ENCODE measurements around the gene HPCAL1.
"Not testable (repeated sequence)": the region's sequence is repeated elsewhere in the genome, so short reads cannot be mapped to it uniquely, and the experiment has no call there.

HPCAL1 gene

GRCh38 chr2:10438688-10439087 lies 136.0 kb downstream of the HPCAL1 start:
- H3K4me3 ChIP-seq (ENCODE audit: low read length) = no peak overlapping the region
- TF ChIP-seq ZNF274 (IDR thresholded peaks at IDR 0.05; ENCODE audit: low read depth, low read length) = no peak

- no peak overlapping the region for H3K4me3 ChIP-seq (ENCODE audit: low read length)
- TF ChIP-seq ZNF274 (IDR thresholded peaks at IDR 0.05; ENCODE audit: low read depth, low read length) = no peak
Measured at GRCh38 chr2:10439185-10439879, 136.6 kb downstream of the HPCAL1 start.

GRCh38 chr2:10439971-10440370 lies 137.3 kb downstream of the HPCAL1 start:
- no peak for TF ChIP-seq ZNF274 (IDR thresholded peaks at IDR 0.05; ENCODE audit: low read depth, low read length)
- no peak overlapping the region for H3K4me3 ChIP-seq (ENCODE audit: low read length)

GRCh38 chr2:10440736-10441135 lies 138.0 kb downstream of the HPCAL1 start:
- no peak for TF ChIP-seq ZNF274 (IDR thresholded peaks at IDR 0.05; ENCODE audit: low read depth, low read length)
- no peak overlapping the region for H3K4me3 ChIP-seq (ENCODE audit: low read length)

- no peak overlapping the region for H3K4me3 ChIP-seq (ENCODE audit: low read length)
- no peak for TF ChIP-seq ZNF274 (IDR thresholded peaks at IDR 0.05; ENCODE audit: low read depth, low read length)
Measured at GRCh38 chr2:10441948-10442347, 139.2 kb downstream of the HPCAL1 start.

DNA sequence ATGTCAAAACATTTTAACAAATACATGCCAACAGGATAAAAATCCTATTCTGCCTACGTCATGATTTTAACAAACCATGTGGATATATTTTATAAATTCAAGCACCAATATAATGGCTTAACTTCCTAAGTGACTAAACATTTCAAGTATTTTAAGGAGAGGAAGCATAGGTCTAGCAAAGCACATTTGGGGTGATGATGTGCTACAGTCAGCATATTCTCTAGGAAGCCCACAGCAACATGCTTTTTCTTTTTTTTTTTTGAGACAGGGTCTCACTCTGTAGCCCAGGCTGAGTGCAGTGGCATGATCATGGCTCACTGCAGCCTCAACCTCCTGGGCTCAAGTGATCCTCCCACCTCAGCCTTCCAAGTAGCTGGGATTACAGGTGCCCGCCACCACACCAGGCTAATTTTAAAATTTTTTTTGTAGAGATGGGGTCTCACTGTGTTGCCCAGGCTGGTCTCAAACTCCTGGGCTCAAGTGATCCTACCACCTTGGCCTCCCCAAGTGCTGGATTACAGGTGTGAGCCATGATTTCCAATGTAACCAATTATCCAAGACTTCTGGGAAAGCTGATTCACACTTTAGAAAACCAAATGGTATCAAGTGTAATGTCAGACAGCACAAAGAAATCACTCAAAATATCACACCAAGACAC lies 139.9 kb downstream of the HPCAL1 start:
- not testable (repeated sequence) for H3K4me3 ChIP-seq (ENCODE audit: low read length)

- H3K4me3 ChIP-seq (ENCODE audit: low read length) = peak overlapping the region; percentile 10; the same call in 1 of the 2 replicates
- TF ChIP-seq ZNF274 (IDR thresholded peaks at IDR 0.05; ENCODE audit: low read depth, low read length) = no peak
Measured at GRCh38 chr2:10444463-10444862, 141.8 kb downstream of the HPCAL1 start.

GRCh38 chr2:10446631-10447030 lies 143.9 kb downstream of the HPCAL1 start:
- H3K4me3 ChIP-seq (ENCODE audit: low read length) = peak overlapping the region; percentile 100

GRCh38 chr2:10447300-10447894 lies 144.7 kb downstream of the HPCAL1 start:
- TF ChIP-seq ZNF274 (IDR thresholded peaks at IDR 0.05; ENCODE audit: low read depth, low read length) = no peak
- peak overlapping the region; percentile 100 for H3K4me3 ChIP-seq (ENCODE audit: low read length)

More at GRCh38 chr2:10446631-10447030, 143.9 kb downstream of the HPCAL1 start:
- TF ChIP-seq ZNF274 (IDR thresholded peaks at IDR 0.05; ENCODE audit: low read depth, low read length) = no peak

- peak within 1 kb of the TSS; percentile 100 for H3K4me3 ChIP-seq (ENCODE audit: low read length)
- TF ChIP-seq ZNF274 (IDR thresholded peaks at IDR 0.05; ENCODE audit: low read depth, low read length) = no peak
Measured at GRCh38 chr2:10447895-10448575, 145.3 kb downstream of the HPCAL1 start, which contains the start of gene ODC1. Gene ODC1, minus strand, starts transcription at chr2:10448327. Its CDS starts 3,295 bp downstream, at chr2:10445032.

DNA sequence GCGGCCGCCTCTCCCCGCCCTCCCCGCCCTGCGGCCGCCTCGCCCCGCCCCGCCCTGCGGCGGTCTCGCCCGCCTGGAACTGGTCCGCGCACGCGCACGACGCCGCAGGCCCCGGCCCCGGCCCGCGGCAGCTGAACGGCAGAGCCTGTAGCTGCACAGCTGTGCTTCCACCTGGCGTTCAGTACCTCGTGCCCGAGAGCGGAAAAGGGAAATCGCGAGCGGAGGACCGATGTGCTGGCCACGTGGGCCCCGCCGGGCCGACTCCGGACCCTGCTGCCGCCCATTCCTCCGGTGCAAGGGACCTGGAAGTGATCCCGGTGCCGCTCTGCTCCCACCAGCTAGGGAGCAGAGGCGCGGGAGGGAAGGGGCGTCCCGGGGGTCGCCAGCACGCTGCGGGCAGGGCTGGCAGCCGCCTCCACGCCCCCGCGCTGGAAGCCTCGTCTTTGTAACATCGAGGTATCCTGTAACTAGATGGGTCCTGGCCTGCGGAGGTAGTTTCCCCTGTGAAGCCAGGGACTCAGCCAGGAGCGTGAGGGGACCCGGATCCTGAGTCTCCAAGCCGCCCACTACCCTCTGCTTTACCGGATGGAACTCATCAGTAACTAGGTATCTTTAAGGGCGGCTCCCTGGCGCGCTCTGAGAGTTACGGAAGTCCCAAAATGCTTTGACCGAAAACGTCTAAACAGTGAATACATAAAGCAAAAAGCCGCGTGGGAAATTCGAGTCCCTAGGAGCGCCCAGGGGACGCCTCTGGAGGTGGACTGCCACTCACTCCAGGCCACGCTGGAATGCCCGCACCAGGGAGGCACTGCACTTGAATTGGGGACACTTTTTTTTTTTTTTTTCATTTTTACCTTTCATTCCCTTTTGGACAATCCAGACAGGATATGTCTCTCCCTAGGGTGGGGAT lies 146.1 kb downstream of the HPCAL1 start:
- H3K4me3 ChIP-seq (ENCODE audit: low read length) = peak overlapping the region; percentile 64; the same call in 1 of the 2 replicates
- TF ChIP-seq ZNF274 (IDR thresholded peaks at IDR 0.05; ENCODE audit: low read depth, low read length) = no peak

DNA sequence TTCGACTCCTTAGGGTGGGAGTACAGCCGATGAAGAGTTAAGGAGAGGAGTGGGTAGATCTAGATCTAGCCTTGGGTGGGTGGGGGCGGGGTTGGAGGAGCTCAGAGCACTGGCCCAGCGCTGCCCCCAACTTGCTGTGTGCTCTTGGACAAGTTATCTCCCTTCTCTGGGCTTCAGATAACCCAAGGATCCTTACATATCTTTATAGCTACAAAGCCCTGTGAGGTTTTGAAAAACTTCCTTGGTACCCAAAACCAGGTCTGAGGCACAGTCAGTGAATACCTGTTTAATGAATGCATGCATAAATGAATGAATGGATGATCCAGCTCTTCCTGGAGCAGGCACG lies 146.8 kb downstream of the HPCAL1 start:
- peak overlapping the region; percentile 64; the same call in 1 of the 2 replicates for H3K4me3 ChIP-seq (ENCODE audit: low read length)
- no peak for TF ChIP-seq ZNF274 (IDR thresholded peaks at IDR 0.05; ENCODE audit: low read depth, low read length)

DNA sequence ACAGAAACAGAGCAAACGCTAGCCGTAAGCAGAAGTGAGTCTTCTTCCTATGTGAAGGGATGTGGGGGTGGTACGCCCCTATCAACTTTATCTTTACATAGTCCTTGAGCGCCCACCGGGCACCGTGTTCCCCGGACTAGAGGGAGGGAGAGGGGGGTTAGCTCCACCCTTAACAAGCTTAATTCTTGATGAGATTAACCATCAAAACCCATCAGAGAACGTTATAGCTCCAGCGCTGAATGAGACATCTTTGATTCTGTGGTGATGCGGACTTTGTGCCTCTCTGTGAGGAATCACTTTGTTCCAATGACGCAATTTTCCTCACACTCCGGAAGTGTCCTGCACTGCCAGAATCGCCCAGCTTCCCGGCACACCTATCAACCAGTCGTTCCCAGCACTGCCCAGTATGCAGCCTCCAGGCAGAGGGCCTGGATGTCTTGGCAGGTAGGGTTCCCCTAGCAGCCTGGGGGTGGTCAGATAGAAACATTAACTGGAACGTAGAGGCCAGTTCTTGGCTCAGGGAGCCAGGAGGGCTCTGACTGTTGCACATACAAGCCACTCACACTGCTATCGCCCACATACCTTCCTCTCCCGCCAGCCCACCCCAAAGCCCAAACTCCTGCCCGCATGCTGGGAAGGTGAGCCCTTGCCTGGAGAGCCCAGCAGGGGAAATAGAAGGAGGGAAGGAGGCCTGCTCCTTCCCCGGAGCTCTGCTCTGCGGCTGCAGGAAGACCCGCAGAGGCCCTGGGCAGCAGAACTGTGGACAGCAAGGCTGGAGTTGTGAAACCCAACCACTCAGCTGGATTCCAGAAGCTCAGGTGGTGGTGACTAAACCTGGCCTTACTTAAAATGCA lies 147.4 kb downstream of the HPCAL1 start:
- no peak overlapping the region for H3K4me3 ChIP-seq (ENCODE audit: low read length)
- no peak for TF ChIP-seq ZNF274 (IDR thresholded peaks at IDR 0.05; ENCODE audit: low read depth, low read length)

Measured in GM08714 (cell line).